T-helper 1 cell treated with Interleukin-12 subunit alpha and Interleukin-12 subunit beta and Interleukin-4 antibody, amounts not matched to agents 30 μg/mL and 1 μg/mL, for 36 hours (primary cell): Measurements from ENCODE around the gene RPS21.
"Not testable (repeated sequence)": the region's sequence is repeated elsewhere in the genome, so short reads cannot be mapped to it uniquely, and the experiment has no call there.

Experiments used
- H3K27ac Mint-ChIP-seq: one replicate; pipeline ENCODE4 v1.8.0; 2021; ENCODE audit warnings: mild to moderate bottlenecking, mixed read lengths
- H3K27me3 Mint-ChIP-seq: one replicate; pipeline ENCODE4 v1.8.0; 2021; ENCODE audit warnings: low read depth, mixed read lengths
- H3K36me3 Mint-ChIP-seq: one replicate; pipeline ENCODE4 v1.8.0; 2021; ENCODE audit warnings: low read depth, mixed read lengths
- H3K4me1 Mint-ChIP-seq: one replicate; pipeline ENCODE4 v1.8.0; 2021; ENCODE audit warnings: low read depth, mixed read lengths
- H3K4me3 Mint-ChIP-seq: one replicate; pipeline ENCODE4 v1.8.0; 2021; ENCODE audit warnings: mild to moderate bottlenecking, moderate library complexity, mixed read lengths
- H3K9me3 Mint-ChIP-seq: one replicate; pipeline ENCODE4 v1.8.0; 2021; ENCODE audit warnings: mixed read lengths

RPS21 gene

GRCh38 chr20:62367136-62367632 lies 19.7 kb upstream of the RPS21 start, which contains the start of gene LAMA5:
LAMA5 (minus strand) TSS chr20:62367312; CDS start chr20:62367245, 67 bp downstream.
- peaks cover 27% of the 10 kb centered on the region for H3K27me3 Mint-ChIP-seq
- H3K27ac Mint-ChIP-seq = no peak within 1 kb of the TSS
- H3K4me3 Mint-ChIP-seq = peak within 1 kb of the TSS; percentile 31

GRCh38 chr20:62367633-62368391 lies 19.1 kb upstream of the RPS21 start:
- Mint-ChIP-seq H3K9me3 (no peaks in the 10 kb centered on the region), H3K4me1 (no peaks in the 10 kb centered on the region), H3K4me3 (peak overlapping the region; percentile 31), H3K27me3 (peaks cover 29% of the 10 kb centered on the region), H3K27ac (no peak overlapping the region), H3K36me3 (no peaks in the 10 kb centered on the region)

More at GRCh38 chr20:62367136-62367632, 19.7 kb upstream of the RPS21 start, which contains the start of gene LAMA5:
- H3K4me1 Mint-ChIP-seq = no peaks in the 10 kb centered on the region
- H3K36me3 Mint-ChIP-seq = no peaks in the 10 kb centered on the region
- no peaks in the 10 kb centered on the region for H3K9me3 Mint-ChIP-seq

- Mint-ChIP-seq H3K4me3 (no peak overlapping the region), H3K27me3 (peaks cover 32% of the 10 kb centered on the region), H3K27ac (no peak overlapping the region), H3K4me1 (no peaks in the 10 kb centered on the region), H3K36me3 (no peaks in the 10 kb centered on the region), H3K9me3 (no peaks in the 10 kb centered on the region)
Observed at GRCh38 chr20:62368392-62368975, 18.4 kb upstream of the RPS21 start.

GRCh38 chr20:62368976-62369814 lies 17.7 kb upstream of the RPS21 start:
- H3K9me3 Mint-ChIP-seq = no peaks in the 10 kb centered on the region
- H3K4me1 Mint-ChIP-seq = no peaks in the 10 kb centered on the region
- H3K27ac Mint-ChIP-seq = no peak overlapping the region
- H3K36me3 Mint-ChIP-seq = no peaks in the 10 kb centered on the region
- H3K4me3 Mint-ChIP-seq = no peak overlapping the region
- peaks cover 32% of the 10 kb centered on the region for H3K27me3 Mint-ChIP-seq

GRCh38 chr20:62369815-62370114 lies 17.1 kb upstream of the RPS21 start:
- Mint-ChIP-seq H3K27ac (no peak overlapping the region), H3K36me3 (no peaks in the 10 kb centered on the region), H3K4me3 (no peak overlapping the region), H3K4me1 (no peaks in the 10 kb centered on the region), H3K9me3 (no peaks in the 10 kb centered on the region), H3K27me3 (peaks cover 32% of the 10 kb centered on the region)

GRCh38 chr20:62370115-62370806 lies 16.6 kb upstream of the RPS21 start:
- Mint-ChIP-seq H3K36me3 (no peaks in the 10 kb centered on the region), H3K9me3 (no peaks in the 10 kb centered on the region), H3K27me3 (peaks cover 29% of the 10 kb centered on the region)

GRCh38 chr20:62370807-62371587 lies 15.9 kb upstream of the RPS21 start:
- H3K27me3 Mint-ChIP-seq = peaks cover 24% of the 10 kb centered on the region

More at GRCh38 chr20:62370115-62370806, 16.6 kb upstream of the RPS21 start:
- Mint-ChIP-seq H3K27ac (no peak overlapping the region), H3K4me1 (no peaks in the 10 kb centered on the region), H3K4me3 (no peak overlapping the region)

GRCh38 chr20:62371588-62372041 lies 15.3 kb upstream of the RPS21 start:
- Mint-ChIP-seq H3K27me3 (peaks cover 22% of the 10 kb centered on the region), H3K27ac (no peak overlapping the region), H3K9me3 (no peaks in the 10 kb centered on the region), H3K4me3 (no peak overlapping the region), H3K36me3 (no peaks in the 10 kb centered on the region), H3K4me1 (no peaks in the 10 kb centered on the region)

More at GRCh38 chr20:62370807-62371587, 15.9 kb upstream of the RPS21 start:
- H3K4me3 Mint-ChIP-seq = no peak overlapping the region
- no peaks in the 10 kb centered on the region for H3K36me3 Mint-ChIP-seq
- H3K9me3 Mint-ChIP-seq = no peaks in the 10 kb centered on the region
- no peaks in the 10 kb centered on the region for H3K4me1 Mint-ChIP-seq
- no peak overlapping the region for H3K27ac Mint-ChIP-seq

GRCh38 chr20:62372042-62372993 lies 14.6 kb upstream of the RPS21 start:
- no peak overlapping the region for H3K27ac Mint-ChIP-seq
- no peaks in the 10 kb centered on the region for H3K9me3 Mint-ChIP-seq
- no peak overlapping the region for H3K4me3 Mint-ChIP-seq
- H3K4me1 Mint-ChIP-seq = no peaks in the 10 kb centered on the region
- H3K36me3 Mint-ChIP-seq = no peaks in the 10 kb centered on the region
- peaks cover 22% of the 10 kb centered on the region for H3K27me3 Mint-ChIP-seq

GRCh38 chr20:62373631-62374179 lies 13.2 kb upstream of the RPS21 start:
- not testable (repeated sequence) for H3K27ac Mint-ChIP-seq, H3K36me3 Mint-ChIP-seq, H3K4me3 Mint-ChIP-seq, H3K9me3 Mint-ChIP-seq, H3K4me1 Mint-ChIP-seq
- peaks cover 12% of the 10 kb centered on the region for H3K27me3 Mint-ChIP-seq

- H3K4me1 Mint-ChIP-seq = no peaks in the 10 kb centered on the region
- H3K9me3 Mint-ChIP-seq = no peaks in the 10 kb centered on the region
- H3K4me3 Mint-ChIP-seq = no peak overlapping the region
- no peaks in the 10 kb centered on the region for H3K36me3 Mint-ChIP-seq
- no peak overlapping the region for H3K27ac Mint-ChIP-seq
- H3K27me3 Mint-ChIP-seq = peaks cover 6% of the 10 kb centered on the region
Observed at GRCh38 chr20:62374331-62375152, 12.4 kb upstream of the RPS21 start.
